Measurements from ENCODE around the gene UBE2H.
"Not testable (repeated sequence)": the region's sequence is repeated elsewhere in the genome, so short reads cannot be mapped to it uniquely, and the experiment has no call there.

The UBE2H gene

GRCh38 chr7:129896568-129897382 lies 56.0 kb downstream of the UBE2H start:
- Histone ChIP-seq H2BK120ac (ENCODE audit: low read depth, low read length) (no peak overlapping the region), H2BK12ac (ENCODE audit: low read length) (no peak overlapping the region), H3K4me2 (ENCODE audit: insufficient read depth, low read length, poor library complexity, severe bottlenecking) (no peak overlapping the region), H3K14ac (ENCODE audit: low read length) (no peak overlapping the region), H3K4ac (ENCODE audit: low read length) (no peak overlapping the region), H3K9ac (ENCODE audit: low read depth, low read length, poor library complexity) (no peak overlapping the region), H3K18ac (ENCODE audit: low read length) (no peak overlapping the region), H2AFZ (ENCODE audit: low read length) (no peak overlapping the region), H2AK5ac (ENCODE audit: low read depth, low read length) (no peak overlapping the region), H3K27ac (replicated peaks; ENCODE audit: low read length) (no peak overlapping the region), H4K8ac (ENCODE audit: low read depth, low read length) (no peak overlapping the region), H3K79me1 (ENCODE audit: low read depth, low read length) (peaks cover 2% of the 10 kb centered on the region), H4K91ac (ENCODE audit: low read depth, low read length, poor library complexity) (no peak overlapping the region), H3K27me3 (ENCODE audit: control insufficient read depth in 3 of 3, insufficient read depth in 3 of 3, low read depth in 1 of 3, low read length in 3 of 3) (no peaks in the 10 kb centered on the region), H3K9me3 (replicated peaks in 1 of 2; ENCODE audit: control insufficient read depth in 2 of 2, insufficient read depth in 1 of 2, low read depth in 1 of 2, low read length in 2 of 2) (no peaks in the 10 kb centered on the region), H3K23ac (ENCODE audit: low read depth, low read length, poor library complexity) (no peak overlapping the region), H2BK15ac (ENCODE audit: low read length) (no peak overlapping the region), H3K36me3 (replicated peaks in 1 of 2; ENCODE audit: control insufficient read depth in 2 of 2, insufficient read depth in 2 of 2, low read length in 2 of 2) (peaks cover 3 to 22% of the 10 kb centered on the region in 2 donors), H2BK5ac (ENCODE audit: low read length) (no peak overlapping the region), H3K4me3 (ENCODE audit: low read length in 2 of 2) (no peak overlapping the region), H3K4me1 (ENCODE audit: control insufficient read depth in 2 of 2, insufficient read depth in 1 of 2, low read depth in 1 of 2, low read length in 2 of 2) (no peaks in the 10 kb centered on the region)
- DNase-seq (ENCODE audit: low spot score): no peak
- WGBS, 2 donors (ENCODE audit: extremely low coverage in 2 of 2, insufficient read length in 2 of 2, insufficient replicate concordance in 1 of 2): no CpG with 5 or more reads among the region's 6 CpGs

DNA sequence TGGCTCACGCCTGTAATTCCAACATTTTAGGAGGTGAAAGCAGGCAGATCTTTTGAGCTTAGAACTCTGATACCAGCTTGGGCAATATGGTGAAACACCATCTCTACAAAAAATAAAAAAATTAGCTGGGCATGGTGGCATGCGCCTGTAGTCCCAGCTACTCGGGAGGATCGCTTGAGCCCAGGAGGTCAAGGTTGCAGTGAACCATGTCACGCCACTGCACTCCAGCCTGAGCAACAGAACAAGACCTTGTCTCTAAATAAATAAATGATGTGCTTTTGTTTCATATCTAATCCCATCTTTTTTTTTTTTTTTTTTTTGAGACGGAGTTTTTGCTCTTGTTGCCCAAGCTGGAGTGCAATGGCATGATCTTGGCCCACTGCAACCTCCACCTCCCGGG lies 58.6 kb downstream of the UBE2H start:
- H2AK5ac ChIP-seq (ENCODE audit: low read depth, low read length); H3K18ac ChIP-seq (ENCODE audit: low read length); H2BK5ac ChIP-seq (ENCODE audit: low read length); H2AFZ ChIP-seq (ENCODE audit: low read length); H3K14ac ChIP-seq (ENCODE audit: low read length); H3K4me2 ChIP-seq (ENCODE audit: insufficient read depth, low read length, poor library complexity, severe bottlenecking); H3K27ac ChIP-seq (replicated peaks; ENCODE audit: low read length); H3K9me3 ChIP-seq (replicated peaks in 1 of 2; ENCODE audit: control insufficient read depth in 2 of 2, insufficient read depth in 1 of 2, low read depth in 1 of 2, low read length in 2 of 2); H3K4ac ChIP-seq (ENCODE audit: low read length); H3K27me3 ChIP-seq (ENCODE audit: control insufficient read depth in 3 of 3, insufficient read depth in 3 of 3, low read depth in 1 of 3, low read length in 3 of 3); H3K4me3 ChIP-seq (ENCODE audit: low read length in 2 of 2); H3K9ac ChIP-seq (ENCODE audit: low read depth, low read length, poor library complexity); H2BK120ac ChIP-seq (ENCODE audit: low read depth, low read length); H2BK15ac ChIP-seq (ENCODE audit: low read length); H4K91ac ChIP-seq (ENCODE audit: low read depth, low read length, poor library complexity); H3K23ac ChIP-seq (ENCODE audit: low read depth, low read length, poor library complexity); H3K79me1 ChIP-seq (ENCODE audit: low read depth, low read length); H3K4me1 ChIP-seq (ENCODE audit: control insufficient read depth in 2 of 2, insufficient read depth in 1 of 2, low read depth in 1 of 2, low read length in 2 of 2); DNase-seq (ENCODE audit: low spot score); H2BK12ac ChIP-seq (ENCODE audit: low read length); H4K8ac ChIP-seq (ENCODE audit: low read depth, low read length): not testable (repeated sequence)
- no CpG with 5 or more reads among the region's 7 CpGs for WGBS, 2 donors (ENCODE audit: extremely low coverage in 2 of 2, insufficient read length in 2 of 2, insufficient replicate concordance in 1 of 2)
- H3K36me3 ChIP-seq (replicated peaks in 1 of 2; ENCODE audit: control insufficient read depth in 2 of 2, insufficient read depth in 2 of 2, low read length in 2 of 2): peaks cover 0 to 16% of the 10 kb centered on the region in 2 donors

- Histone ChIP-seq H4K91ac (ENCODE audit: low read depth, low read length, poor library complexity) (no peak overlapping the region), H2AK5ac (ENCODE audit: low read depth, low read length) (no peak overlapping the region), H3K36me3 (replicated peaks in 1 of 2; ENCODE audit: control insufficient read depth in 2 of 2, insufficient read depth in 2 of 2, low read length in 2 of 2) (peaks cover 2 to 15% of the 10 kb centered on the region in 2 donors), H3K4me1 (ENCODE audit: control insufficient read depth in 2 of 2, insufficient read depth in 1 of 2, low read depth in 1 of 2, low read length in 2 of 2) (no peaks in the 10 kb centered on the region), H2AFZ (ENCODE audit: low read length) (no peak overlapping the region), H3K14ac (ENCODE audit: low read length) (no peak overlapping the region), H3K9me3 (replicated peaks in 1 of 2; ENCODE audit: control insufficient read depth in 2 of 2, insufficient read depth in 1 of 2, low read depth in 1 of 2, low read length in 2 of 2) (no peaks in the 10 kb centered on the region), H3K4ac (ENCODE audit: low read length) (no peak overlapping the region), H3K18ac (ENCODE audit: low read length) (no peak overlapping the region), H2BK120ac (ENCODE audit: low read depth, low read length) (no peak overlapping the region), H3K27ac (replicated peaks; ENCODE audit: low read length) (no peak overlapping the region), H3K4me2 (ENCODE audit: insufficient read depth, low read length, poor library complexity, severe bottlenecking) (no peak overlapping the region), H2BK5ac (ENCODE audit: low read length) (no peak overlapping the region), H3K4me3 (ENCODE audit: low read length in 2 of 2) (no peak overlapping the region), H2BK12ac (ENCODE audit: low read length) (no peak overlapping the region), H3K79me1 (ENCODE audit: low read depth, low read length) (peaks cover under 1% of the 10 kb centered on the region), H3K9ac (ENCODE audit: low read depth, low read length, poor library complexity) (no peak overlapping the region), H4K8ac (ENCODE audit: low read depth, low read length) (no peak overlapping the region), H2BK15ac (ENCODE audit: low read length) (no peak overlapping the region), H3K27me3 (ENCODE audit: control insufficient read depth in 3 of 3, insufficient read depth in 3 of 3, low read depth in 1 of 3, low read length in 3 of 3) (no peaks in the 10 kb centered on the region), H3K23ac (ENCODE audit: low read depth, low read length, poor library complexity) (no peak overlapping the region)
- no CpG with 5 or more reads among the region's 9 CpGs for WGBS, 2 donors (ENCODE audit: extremely low coverage in 2 of 2, insufficient read length in 2 of 2, insufficient replicate concordance in 1 of 2)
- DNase-seq (ENCODE audit: low spot score): no peak
Measured at GRCh38 chr7:129890090-129890489, 62.7 kb downstream of the UBE2H start.

- Histone ChIP-seq H3K4me2 (ENCODE audit: insufficient read depth, low read length, poor library complexity, severe bottlenecking) (no peak overlapping the region), H3K27ac (replicated peaks; ENCODE audit: low read length) (no peak overlapping the region), H3K36me3 (replicated peaks in 1 of 2; ENCODE audit: control insufficient read depth in 2 of 2, insufficient read depth in 2 of 2, low read length in 2 of 2) (peaks cover 2 to 16% of the 10 kb centered on the region in 2 donors), H4K8ac (ENCODE audit: low read depth, low read length) (no peak overlapping the region), H2AFZ (ENCODE audit: low read length) (no peak overlapping the region), H3K4me3 (ENCODE audit: low read length in 2 of 2) (no peak overlapping the region), H2BK15ac (ENCODE audit: low read length) (no peak overlapping the region), H3K4ac (ENCODE audit: low read length) (no peak overlapping the region), H3K27me3 (ENCODE audit: control insufficient read depth in 3 of 3, insufficient read depth in 3 of 3, low read depth in 1 of 3, low read length in 3 of 3) (no peaks in the 10 kb centered on the region), H2BK12ac (ENCODE audit: low read length) (no peak overlapping the region), H4K91ac (ENCODE audit: low read depth, low read length, poor library complexity) (no peak overlapping the region), H3K14ac (ENCODE audit: low read length) (no peak overlapping the region), H3K23ac (ENCODE audit: low read depth, low read length, poor library complexity) (no peak overlapping the region), H3K18ac (ENCODE audit: low read length) (no peak overlapping the region), H3K9me3 (replicated peaks in 1 of 2; ENCODE audit: control insufficient read depth in 2 of 2, insufficient read depth in 1 of 2, low read depth in 1 of 2, low read length in 2 of 2) (no peaks in the 10 kb centered on the region), H3K9ac (ENCODE audit: low read depth, low read length, poor library complexity) (no peak overlapping the region), H2AK5ac (ENCODE audit: low read depth, low read length) (no peak overlapping the region), H2BK120ac (ENCODE audit: low read depth, low read length) (no peak overlapping the region), H2BK5ac (ENCODE audit: low read length) (no peak overlapping the region), H3K4me1 (ENCODE audit: control insufficient read depth in 2 of 2, insufficient read depth in 1 of 2, low read depth in 1 of 2, low read length in 2 of 2) (no peaks in the 10 kb centered on the region), H3K79me1 (ENCODE audit: low read depth, low read length) (no peaks in the 10 kb centered on the region)
- no CpG with 5 or more reads among the region's 5 CpGs for WGBS, 2 donors (ENCODE audit: extremely low coverage in 2 of 2, insufficient read length in 2 of 2, insufficient replicate concordance in 1 of 2)
- DNase-seq (ENCODE audit: low spot score): no peak
Measured at GRCh38 chr7:129889133-129889844, 63.5 kb downstream of the UBE2H start.

All from neuronal stem cell (in vitro differentiated cells).